ENCODE results near the gene RNF20. TPM values are rescaled to one million over a fixed set of nuclear protein-coding genes. Genes with fewer than 3 reads are reported as not detected.
"Not testable (repeated sequence)": the region's sequence is repeated elsewhere in the genome, so short reads cannot be mapped to it uniquely, and the experiment has no call there.

RNF20 gene
- total RNA-seq, 2 donors from 2014 or later: 39.3 to 46.0 TPM

DNA sequence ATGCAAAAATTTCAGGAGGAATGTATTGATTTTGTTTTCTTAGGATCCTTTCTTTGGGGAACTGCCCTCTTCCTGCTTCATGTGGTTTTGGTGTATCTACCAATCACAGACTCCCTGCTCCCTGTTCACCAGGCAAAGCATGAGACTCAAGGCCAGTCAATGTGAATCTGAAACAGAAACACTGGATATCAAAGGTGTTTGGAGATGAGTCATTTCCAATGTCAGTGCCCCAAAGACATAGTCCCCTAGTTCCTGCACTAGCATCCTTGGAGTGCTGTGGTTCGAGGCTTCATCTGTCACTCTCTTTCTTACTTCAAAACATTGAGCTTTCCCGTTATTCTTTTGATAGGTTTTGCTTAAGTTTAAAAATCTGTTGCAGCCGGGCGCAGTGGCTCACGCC is 53.0 kb downstream of the RNF20 start:
- Mint-ChIP-seq H3K27me3 (peaks cover 0 to 19% of the 10 kb centered on the region in 2 donors), H3K36me3 (peaks cover 5% of the 10 kb centered on the region), H3K27ac (peak overlapping the region in 1 of 2 donors; percentile 0), H3K4me1 (ENCODE audit: low read depth in 2 of 2) (peaks cover 16% of the 10 kb centered on the region in 2 donors), H3K9me3 (no peaks in the 10 kb centered on the region), H3K4me3 (peak overlapping the region; percentile 13)
- peak; percentile 92 to 95 for ATAC-seq
- DNase-seq (ENCODE audit: low spot score): no peak

DNA sequence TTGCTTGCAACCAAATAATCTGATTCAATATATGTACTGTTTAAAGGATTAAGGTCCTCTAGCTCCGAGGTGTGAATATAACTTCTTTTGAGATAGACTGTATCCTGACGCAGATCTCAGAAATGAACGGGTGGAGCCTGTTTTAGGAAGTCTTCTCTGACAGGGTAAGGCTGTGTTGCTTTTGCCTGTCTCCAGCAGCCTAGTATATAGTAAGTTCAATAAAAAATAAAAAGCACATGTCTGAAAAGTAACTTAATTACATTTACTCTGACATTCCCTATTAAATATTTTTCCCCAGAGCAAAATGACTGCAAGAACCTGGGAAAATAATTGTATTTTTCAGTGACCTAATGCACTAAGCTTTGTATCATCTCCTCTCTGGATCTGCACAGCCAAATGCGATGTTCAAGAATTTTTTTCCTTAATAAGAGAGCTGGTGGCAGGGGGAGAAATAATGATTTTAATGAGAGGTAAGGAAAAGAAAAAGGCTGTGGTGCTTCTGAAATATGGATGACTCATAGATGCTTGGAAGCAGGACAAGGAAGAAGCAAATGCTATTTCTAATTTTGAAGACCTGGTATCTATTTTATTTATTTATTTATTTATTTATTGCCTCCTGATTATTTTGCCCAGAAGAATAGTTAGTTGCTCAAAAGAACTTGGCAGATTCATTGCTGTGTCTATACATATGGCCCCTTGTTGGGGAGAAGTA is 53.8 kb downstream of the RNF20 start:
- DNase-seq (ENCODE audit: low spot score) (no peak), ATAC-seq (no peak)
- Mint-ChIP-seq H3K27me3 (peaks cover 0 to 23% of the 10 kb centered on the region in 2 donors), H3K4me1 (ENCODE audit: low read depth in 2 of 2) (peaks cover 16% of the 10 kb centered on the region in 2 donors), H3K27ac (no peak overlapping the region), H3K36me3 (peaks cover 5% of the 10 kb centered on the region), H3K4me3 (no peak overlapping the region), H3K9me3 (no peaks in the 10 kb centered on the region)

DNA sequence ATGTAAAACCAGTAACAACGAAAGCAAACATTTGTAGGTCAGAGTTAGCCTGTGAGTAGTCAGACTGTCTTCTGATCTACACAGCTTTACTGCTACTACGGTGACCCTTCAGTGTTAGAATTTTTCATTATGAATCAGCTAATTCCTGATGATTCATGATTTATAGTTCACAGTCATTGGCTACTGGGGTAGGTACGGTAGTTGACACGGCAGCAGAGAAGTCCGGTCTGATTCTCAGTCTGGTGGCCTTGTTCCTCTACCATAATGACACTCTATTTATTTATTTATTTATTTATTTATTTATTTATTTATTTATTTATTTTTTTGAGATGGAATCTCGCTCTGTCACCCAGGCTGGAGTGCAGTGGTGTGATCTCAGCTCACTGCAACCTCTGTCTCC is 56.4 kb downstream of the RNF20 start:
- not testable (repeated sequence) for H3K9me3 Mint-ChIP-seq; DNase-seq (ENCODE audit: low spot score); H3K4me3 Mint-ChIP-seq; H3K36me3 Mint-ChIP-seq; H3K27ac Mint-ChIP-seq
- peaks cover 0 to 20% of the 10 kb centered on the region in 2 donors for H3K27me3 Mint-ChIP-seq
- ATAC-seq: peak in 1 of 2 donors; percentile 54
- peaks cover 16% of the 10 kb centered on the region in 2 donors for H3K4me1 Mint-ChIP-seq (ENCODE audit: low read depth in 2 of 2)

DNA sequence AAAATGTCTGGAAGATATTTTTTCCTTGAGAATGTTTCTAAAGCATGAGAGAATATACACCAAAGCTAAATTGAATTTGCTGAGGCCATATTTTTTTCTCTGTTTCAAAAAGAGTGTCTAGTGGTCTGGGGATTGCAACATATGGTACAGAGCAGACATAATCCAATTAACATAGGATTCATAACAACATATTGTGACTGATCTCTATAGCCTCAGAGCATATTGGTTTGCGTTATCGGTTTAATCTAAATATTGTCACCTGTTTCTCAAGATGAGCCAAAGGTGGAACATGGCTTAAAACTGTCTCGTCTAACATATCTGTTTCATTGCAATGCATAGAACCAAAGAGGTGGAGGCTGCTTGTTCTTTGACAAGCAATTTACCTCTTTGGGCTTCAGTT is 57.2 kb downstream of the RNF20 start:
- ATAC-seq (no peak), DNase-seq (ENCODE audit: low spot score) (no peak)
- H3K4me3 Mint-ChIP-seq: no peak overlapping the region
- H3K27me3 Mint-ChIP-seq: peaks cover 0 to 14% of the 10 kb centered on the region in 2 donors
- no peak overlapping the region for H3K27ac Mint-ChIP-seq
- H3K36me3 Mint-ChIP-seq: peaks cover 2% of the 10 kb centered on the region
- peaks cover 8 to 10% of the 10 kb centered on the region in 2 donors for H3K4me1 Mint-ChIP-seq (ENCODE audit: low read depth in 2 of 2)
- no peaks in the 10 kb centered on the region for H3K9me3 Mint-ChIP-seq

DNA sequence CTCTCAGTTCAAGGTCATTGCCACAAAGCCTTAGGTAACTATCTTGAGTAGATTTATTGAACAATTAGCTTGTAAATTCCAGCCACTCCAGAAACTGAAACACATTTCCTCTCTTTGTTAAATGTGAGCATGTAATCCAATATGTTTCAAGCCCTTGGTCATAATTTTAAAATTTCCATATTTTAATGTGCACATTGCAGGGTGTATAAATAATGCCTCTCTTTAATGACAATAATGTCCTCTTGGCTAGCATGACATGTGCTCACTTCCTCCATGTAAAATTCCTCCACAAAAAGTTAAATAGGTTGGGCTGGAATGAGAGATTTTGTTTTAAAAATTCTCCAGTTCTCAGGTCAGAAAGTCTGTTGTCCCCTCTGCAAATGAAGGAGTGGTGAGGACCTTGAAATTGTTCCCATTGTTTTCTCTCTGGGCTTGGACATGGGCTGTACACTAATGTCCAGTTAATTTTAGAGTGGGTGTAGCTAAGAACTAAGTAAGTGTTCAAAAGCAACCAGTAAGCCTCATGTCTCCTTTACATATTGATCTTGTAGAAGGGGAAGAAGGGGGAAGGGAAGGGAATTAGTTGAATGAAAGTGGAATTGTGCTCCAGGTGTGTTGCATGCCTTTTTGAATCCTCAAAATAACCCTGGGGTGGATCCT is 58.3 kb downstream of the RNF20 start:
- no peak for ATAC-seq
- Mint-ChIP-seq H3K4me3 (no peak overlapping the region), H3K27me3 (peaks cover 0 to 11% of the 10 kb centered on the region in 2 donors), H3K4me1 (ENCODE audit: low read depth in 2 of 2) (peaks cover 0 to under 1% of the 10 kb centered on the region in 2 donors), H3K9me3 (no peaks in the 10 kb centered on the region), H3K27ac (no peak overlapping the region), H3K36me3 (no peaks in the 10 kb centered on the region)
- DNase-seq (ENCODE audit: low spot score): no peak

DNA sequence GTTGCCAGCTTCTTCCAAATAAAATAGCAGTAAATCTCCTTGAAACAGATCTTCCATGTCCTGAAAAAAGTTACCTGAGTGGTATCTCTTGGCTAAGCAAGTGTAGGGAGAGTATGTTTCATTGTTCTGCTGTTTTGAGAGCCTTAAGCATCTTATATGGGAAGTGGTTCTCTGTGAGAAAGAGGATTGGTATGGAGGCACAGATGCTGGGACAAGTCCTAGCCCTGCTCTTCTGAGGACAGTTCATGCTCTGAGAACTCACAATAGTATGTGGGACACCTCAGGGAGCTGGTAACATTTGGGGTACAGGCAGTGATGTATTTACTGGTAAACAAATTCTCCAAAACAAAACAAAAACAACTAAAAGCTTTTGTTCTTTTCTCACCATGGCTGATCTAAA is 59.1 kb downstream of the RNF20 start:
- Mint-ChIP-seq H3K27ac (no peak overlapping the region), H3K4me1 (ENCODE audit: low read depth in 2 of 2) (no peaks in the 10 kb centered on the region), H3K4me3 (no peak overlapping the region), H3K36me3 (no peaks in the 10 kb centered on the region), H3K9me3 (no peaks in the 10 kb centered on the region), H3K27me3 (peaks cover 0 to 12% of the 10 kb centered on the region in 2 donors)
- DNase-seq (ENCODE audit: low spot score): no peak
- ATAC-seq: no peak

DNA sequence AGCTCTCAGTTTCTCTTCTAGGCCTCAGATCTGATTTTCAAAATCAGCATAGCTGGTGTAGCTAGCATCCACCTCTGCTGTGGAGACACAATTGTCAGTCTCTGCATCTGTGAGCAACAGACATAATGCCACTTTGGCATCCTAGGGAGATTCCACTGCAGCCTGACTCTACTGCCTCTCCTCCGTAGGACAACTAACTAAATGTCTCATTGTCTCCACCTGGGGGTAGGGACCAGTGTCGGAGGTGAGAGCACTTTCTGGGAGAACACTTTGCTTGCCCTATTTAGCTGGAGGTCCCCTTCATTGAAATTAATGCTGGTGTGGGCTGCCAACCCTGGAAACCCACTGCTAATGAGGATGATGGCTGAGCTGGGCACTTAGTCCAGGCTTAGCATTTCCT is 59.7 kb downstream of the RNF20 start:
- H3K4me3 Mint-ChIP-seq: no peak overlapping the region
- H3K27ac Mint-ChIP-seq: no peak overlapping the region
- no peaks in the 10 kb centered on the region for H3K36me3 Mint-ChIP-seq
- ATAC-seq (no peak), DNase-seq (ENCODE audit: low spot score) (no peak)
- H3K27me3 Mint-ChIP-seq: peaks cover 0 to 13% of the 10 kb centered on the region in 2 donors
- no peaks in the 10 kb centered on the region for H3K9me3 Mint-ChIP-seq
- no peaks in the 10 kb centered on the region for H3K4me1 Mint-ChIP-seq (ENCODE audit: low read depth in 2 of 2)

DNA sequence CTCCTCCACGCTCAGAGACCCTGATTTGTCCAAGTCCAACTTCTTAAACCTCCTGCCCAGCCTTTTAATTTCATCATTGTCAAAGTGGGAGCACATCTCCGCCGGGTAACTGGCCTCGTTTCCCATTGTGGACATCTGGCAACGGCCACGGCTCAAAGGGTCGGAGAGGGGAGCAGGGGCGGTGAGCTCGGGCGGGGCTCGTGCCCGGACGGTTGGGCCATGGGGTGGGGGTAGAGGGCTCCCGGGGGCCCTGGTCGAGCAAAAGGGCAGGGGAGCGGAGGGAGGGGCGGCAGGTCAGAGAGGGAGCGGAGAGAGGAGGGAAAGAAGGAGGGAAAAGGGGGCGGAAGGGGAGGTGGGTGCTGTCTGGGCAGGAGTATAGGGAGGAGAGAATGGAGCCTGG is 61.1 kb downstream of the RNF20 start, which contains the start of gene PPP3R2:
TSS of gene PPP3R2 (minus strand) at position 174 of the 400 bp plus-strand sequence. CDS start at position 126, 48 bp downstream.
- H3K27me3 Mint-ChIP-seq: peaks cover 0 to 13% of the 10 kb centered on the region in 2 donors
- DNase-seq (ENCODE audit: low spot score): no peak

DNA sequence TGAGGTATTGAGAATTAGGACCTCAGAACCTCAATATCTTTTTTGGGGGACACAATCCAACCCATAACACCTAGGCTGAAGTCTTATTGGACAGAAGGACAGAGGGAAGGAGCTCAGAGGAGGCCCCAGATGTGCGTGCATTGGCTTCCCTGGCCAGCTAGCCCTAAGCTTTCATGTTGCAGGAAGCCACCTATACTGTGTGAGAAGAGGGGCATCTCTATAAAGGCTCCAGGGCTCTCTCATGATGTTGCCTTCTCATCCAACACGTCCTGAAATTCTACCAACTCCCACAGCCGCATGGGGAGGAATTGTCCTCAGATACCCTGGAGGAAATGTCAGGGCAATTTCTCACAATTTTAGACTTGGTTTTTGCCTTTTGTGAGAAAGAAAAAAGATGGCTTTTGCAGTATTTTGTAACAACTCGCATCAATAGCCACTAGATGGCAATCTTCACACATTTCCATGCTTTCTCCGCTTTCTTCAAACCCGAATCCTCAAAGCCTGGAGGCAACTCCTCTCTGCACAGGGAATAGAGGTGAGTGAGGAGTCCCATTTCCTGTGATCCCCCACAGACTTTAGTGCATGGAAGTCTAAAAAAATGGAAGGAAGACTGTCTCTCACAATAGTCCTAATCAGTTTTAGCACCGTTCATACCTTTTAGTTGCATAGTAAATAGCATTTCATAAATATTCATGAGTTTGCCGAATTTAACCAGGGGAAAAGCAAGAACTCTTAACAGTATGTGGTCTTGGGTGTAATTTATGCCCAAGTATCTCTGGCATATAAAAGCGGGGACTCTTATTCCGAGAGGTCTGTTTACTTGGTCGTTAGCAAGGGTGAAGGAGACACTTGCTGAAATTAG is 68.5 kb downstream of the RNF20 start:
- Mint-ChIP-seq H3K36me3 (no peaks in the 10 kb centered on the region), H3K9me3 (no peaks in the 10 kb centered on the region), H3K4me3 (no peak overlapping the region), H3K4me1 (ENCODE audit: low read depth in 2 of 2) (no peaks in the 10 kb centered on the region), H3K27me3 (peaks cover 21 to 37% of the 10 kb centered on the region in 2 donors), H3K27ac (no peak overlapping the region)
- DNase-seq (ENCODE audit: low spot score) (no peak), ATAC-seq (no peak)

More for the DNA sequence above, 61.1 kb downstream of the RNF20 start, which contains the start of gene PPP3R2:
- ATAC-seq: no peak
- Mint-ChIP-seq H3K36me3 (no peaks in the 10 kb centered on the region), H3K4me1 (ENCODE audit: low read depth in 2 of 2) (no peaks in the 10 kb centered on the region), H3K9me3 (no peaks in the 10 kb centered on the region), H3K4me3 (no peak within 1 kb of the TSS), H3K27ac (no peak within 1 kb of the TSS)

DNA sequence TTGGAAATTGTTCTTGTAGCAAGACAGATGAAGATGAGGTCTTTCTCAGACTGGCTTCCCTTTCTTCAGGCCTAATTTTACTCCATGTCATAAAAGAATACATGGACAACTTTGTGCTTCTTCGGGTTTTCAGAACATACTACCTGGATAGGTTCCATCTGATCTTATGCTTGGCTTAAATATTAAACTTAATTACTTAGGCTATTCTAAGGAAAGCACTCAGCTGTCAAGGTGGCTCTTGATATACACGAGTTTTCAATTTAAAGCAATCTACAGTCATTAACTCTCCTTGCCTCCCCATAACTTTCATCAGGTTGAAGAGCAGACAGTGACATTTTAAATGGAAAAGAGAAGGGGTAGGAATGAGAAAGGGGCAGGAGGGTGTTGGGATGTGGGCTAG is 70.6 kb downstream of the RNF20 start:
- ATAC-seq: no peak
- Mint-ChIP-seq H3K36me3 (no peaks in the 10 kb centered on the region), H3K27ac (no peak overlapping the region), H3K9me3 (no peaks in the 10 kb centered on the region), H3K4me1 (ENCODE audit: low read depth in 2 of 2) (no peaks in the 10 kb centered on the region), H3K27me3 (peaks cover 18 to 37% of the 10 kb centered on the region in 2 donors), H3K4me3 (no peak overlapping the region)
- DNase-seq (ENCODE audit: low spot score): no peak

DNA sequence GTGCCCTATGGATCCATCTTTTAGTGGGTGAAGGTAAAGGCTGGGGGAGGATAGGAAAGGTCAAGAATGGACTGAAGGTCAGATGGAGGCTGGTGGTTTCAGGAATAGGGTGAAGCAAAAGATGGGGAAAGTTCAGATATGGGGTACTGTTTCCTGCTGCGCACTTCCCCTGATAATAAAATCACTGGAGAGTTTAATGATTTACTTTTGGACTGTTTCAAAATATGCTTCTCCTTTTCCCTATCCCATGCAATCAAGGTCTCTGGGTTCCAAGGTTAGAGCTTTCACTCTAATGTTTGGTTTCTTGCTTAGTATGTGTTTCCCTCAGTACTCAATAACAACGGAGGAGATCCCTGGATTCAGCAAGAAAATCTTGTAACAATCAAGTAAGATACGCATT is 71.9 kb downstream of the RNF20 start:
- no peak overlapping the region for H3K4me3 Mint-ChIP-seq
- H3K36me3 Mint-ChIP-seq: no peaks in the 10 kb centered on the region
- no peaks in the 10 kb centered on the region for H3K9me3 Mint-ChIP-seq
- no peak overlapping the region for H3K27ac Mint-ChIP-seq
- peaks cover 14 to 29% of the 10 kb centered on the region in 2 donors for H3K27me3 Mint-ChIP-seq
- ATAC-seq (no peak), DNase-seq (ENCODE audit: low spot score) (no peak)
- H3K4me1 Mint-ChIP-seq (ENCODE audit: low read depth in 2 of 2): no peaks in the 10 kb centered on the region

All from natural killer cell treated with Interleukin-12 subunit alpha and Interleukin-12 subunit beta and Interleukin-15 and Interleukin-18, amount 100 ng/mL, for 72 hours (primary cell).